A549 (cell line): ENCODE measurements around the gene RCAN2. TPM values are rescaled to one million over a fixed set of nuclear protein-coding genes. Genes with fewer than 3 reads are reported as not detected.

Experiments used
- ATAC-seq, 2 experiments: fragments of 200-7000 bp in 1 of 2; fragments of >200 bp in 1 of 2; cut with Nextera tagmentation in 1 of 2; cut with Tn5 transposase in 1 of 2; 3 replicates each; pipeline versions ENCODE4 v1.8.0 to v1.9.1; 2018 to 2020; ENCODE audit warnings: mild to moderate bottlenecking in 1 of 2, moderate library complexity in 1 of 2
- CTCF ChIA-PET: fragments of 300-600 bp; sonication (Branson Sonifier 250); formaldehyde crosslinking; extraction: SDS; loops from one replicate; lab custom pipeline; 2021; ENCODE audit warnings: antibody characterized with exemption, inconsistent platforms; lab: Yijun Ruan, JAX
- POLR2A ChIA-PET: fragments of 350-600 bp; formaldehyde crosslinking; extraction: SDS; loops from one replicate; lab custom pipeline; 2021; ENCODE audit warnings: antibody characterized with exemption, inconsistent platforms; lab: Yijun Ruan, JAX
- DNase-seq, 2 experiments: peaks; one replicate each; pipeline versions ENCODE4 v3.0.0 to v3.0.0-alpha.2; 2011 to 2016; ENCODE audit warnings: low read depth in 1 of 2, low spot score in 1 of 2
- FAIRE-seq: peaks from 2 replicates; lab custom pipeline; 2011; peaks lifted over from hg19 to GRCh38; lab: Jason Lieb, UNC
- H3K27ac ChIP-seq, 2 experiments: fragments of >200 bp; sonication (Bioruptor Twin); formaldehyde crosslinking; 3 replicates each; pipeline ENCODE4 v1.5.1; 2016 to 2017
- H3K4me1 ChIP-seq: fragments of >200 bp; sonication (Bioruptor Twin); formaldehyde crosslinking; 3 replicates; pipeline ENCODE4 v1.6.1; 2016
- H3K4me2 ChIP-seq: fragments of >200 bp; sonication (Bioruptor Twin); formaldehyde crosslinking; 3 replicates; pipeline ENCODE4 v1.6.1; 2016
- H3K4me3 ChIP-seq: fragments of >200 bp; sonication (Bioruptor Twin); formaldehyde crosslinking; 3 replicates; pipeline ENCODE4 v1.5.1; 2016
- H3K9me3 ChIP-seq: fragments of >200 bp; sonication (Bioruptor Twin); formaldehyde crosslinking; 3 replicates; pipeline ENCODE4 v1.6.1; 2016
- BHLHE40 ChIP-seq: IDR thresholded peaks from 2 replicates; pipeline ENCODE4 v1.6.1; 2012; ENCODE audit warnings: low read depth, low read length, inconsistent platforms
- CBX2 ChIP-seq: fragments of 200-600 bp; sonication (generic); IDR thresholded peaks from 2 replicates; pipeline ENCODE4 v1.6.1; 2016; ENCODE audit warnings: low read depth, mild to moderate bottlenecking, borderline replicate concordance
- CBX8 ChIP-seq: fragments of 200-600 bp; sonication (generic); IDR thresholded peaks from 2 replicates; pipeline ENCODE4 v1.6.1; 2016
- CHD2 ChIP-seq: fragments of 150-350 bp; IDR thresholded peaks from 2 replicates; pipeline ENCODE4 v1.6.1; 2014; ENCODE audit warnings: low read length; ENCODE audit not compliant: partially characterized antibody
- CHD4 ChIP-seq: fragments of 200-600 bp; sonication (generic); IDR thresholded peaks from 2 replicates; pipeline ENCODE4 v1.6.1; 2016; ENCODE audit warnings: antibody characterized with exemption, mild to moderate bottlenecking, borderline replicate concordance
- EHF ChIP-seq: fragments of 250-450 bp; sonication (Bioruptor Pico); IDR thresholded peaks from 2 replicates; pipeline ENCODE4 v1.5.0; 2020; ENCODE audit warnings: mild to moderate bottlenecking
- HEYL ChIP-seq: fragments of 250-450 bp; sonication (Bioruptor Pico); IDR thresholded peaks from 2 replicates; pipeline ENCODE4 v1.8.0; 2021; ENCODE audit warnings: mild to moderate bottlenecking, moderate library complexity
- HOXA7 ChIP-seq: fragments of 250-450 bp; sonication (Bioruptor Pico); IDR thresholded peaks from 2 replicates; pipeline ENCODE4 v1.5.0; 2020; ENCODE audit warnings: mild to moderate bottlenecking, moderate library complexity
- JUN ChIP-seq, 2 experiments: fragments of >200 bp; sonication (Bioruptor Twin); formaldehyde crosslinking; IDR thresholded peaks; 2 replicates in 1 of 2; 3 replicates in 1 of 2; pipeline ENCODE4 v1.6.1; 2016 to 2017
- MAZ ChIP-seq: fragments of 150-350 bp; IDR thresholded peaks from 2 replicates; pipeline ENCODE4 v1.6.1; 2014; ENCODE audit warnings: antibody characterized with exemption, low read depth, low read length, borderline replicate concordance
- NR3C1 ChIP-seq: fragments of >200 bp; sonication (Bioruptor Twin); formaldehyde crosslinking; IDR thresholded peaks from 3 replicates; pipeline ENCODE4 v1.6.1; 2017
- PHF8 ChIP-seq: fragments of 200-600 bp; sonication (generic); IDR thresholded peaks from 2 replicates; pipeline ENCODE4 v1.6.1; 2016; ENCODE audit warnings: low read depth, mild to moderate bottlenecking, antibody characterized with exemption, moderate library complexity, borderline replicate concordance
- RAD21 ChIP-seq, 2 experiments: fragments of >200 bp in 1 of 2; sonication (Bioruptor Twin) in 1 of 2; formaldehyde crosslinking in 1 of 2; IDR thresholded peaks in 1 of 2; conservative IDR thresholded peaks in 1 of 2; 2 replicates in 1 of 2; 3 replicates in 1 of 2; pipeline ENCODE4 v1.6.1; 2012 to 2018; ENCODE audit warnings: inconsistent platforms in 1 of 2
- RCOR1 ChIP-seq: fragments of 150-350 bp; IDR thresholded peaks from 2 replicates; pipeline ENCODE4 v1.6.1; 2014; ENCODE audit warnings: antibody characterized with exemption, low read length, low read depth
- TFCP2L1 ChIP-seq: fragments of 250-450 bp; sonication (Bioruptor Pico); IDR thresholded peaks from 2 replicates; pipeline ENCODE4 v1.5.0; 2021; ENCODE audit warnings: mild to moderate bottlenecking
- TP53 ChIP-seq: fragments of 250-450 bp; sonication (Bioruptor Pico); IDR thresholded peaks from 2 replicates; pipeline ENCODE4 v1.5.0; 2021; ENCODE audit warnings: mild to moderate bottlenecking, moderate library complexity
- ZNF302 ChIP-seq: fragments of 250-450 bp; sonication (Bioruptor Pico); IDR thresholded peaks from 2 replicates; pipeline ENCODE4 v1.9.0; 2021; ENCODE audit warnings: inconsistent platforms, mild to moderate bottlenecking, moderate library complexity
- WGBS: methylation state at CpG from one replicate; pipeline ENCODE4 v1.1.6; 2017; ENCODE audit errors: missing lambda C conversion rate; 5-methylcytosine and 5-hydroxymethylcytosine counted together
- polyA plus RNA-seq, 4 experiments: library from polyadenylated mRNA; depleted of rRNA in 3 of 4; stranded (reverse); fragments of >200 nt; fragmentation: RNase III in 1 of 4; extraction: RNeasy Plus Mini Kit Qiagen cat#74134 plus additional on column Dnase treatment in 1 of 4; gene quantifications; 2 replicates in 3 of 4; 3 replicates in 1 of 4; pipeline ENCODE4 v1.2.3, GENCODE V29; 2011 to 2017
- TF ChIP-seq, protein P1 (sequence below): fragments of >200 bp; sonication (Bioruptor Twin); formaldehyde crosslinking; IDR thresholded peaks from 3 replicates; pipeline ENCODE4 v1.6.1; 2016
- TF ChIP-seq, protein P2 (sequence below): fragments of 250-450 bp; sonication (Bioruptor Pico); IDR thresholded peaks from 2 replicates; pipeline ENCODE4 v1.5.0; 2021; ENCODE audit warnings: mild to moderate bottlenecking, moderate library complexity, borderline replicate concordance
- TF ChIP-seq, protein P3 (sequence below): IDR thresholded peaks from 2 replicates; pipeline ENCODE4 v1.6.1; 2012
- TF ChIP-seq, protein P4 (sequence below): fragments of >200 bp; sonication (Bioruptor Twin); formaldehyde crosslinking; IDR thresholded peaks from 3 replicates; pipeline ENCODE4 v1.5.1; 2016

Gene RCAN2
- polyA plus RNA-seq, 2 of the 4 experiments (the other 2 are of a cell fraction), result not detected

DNA sequence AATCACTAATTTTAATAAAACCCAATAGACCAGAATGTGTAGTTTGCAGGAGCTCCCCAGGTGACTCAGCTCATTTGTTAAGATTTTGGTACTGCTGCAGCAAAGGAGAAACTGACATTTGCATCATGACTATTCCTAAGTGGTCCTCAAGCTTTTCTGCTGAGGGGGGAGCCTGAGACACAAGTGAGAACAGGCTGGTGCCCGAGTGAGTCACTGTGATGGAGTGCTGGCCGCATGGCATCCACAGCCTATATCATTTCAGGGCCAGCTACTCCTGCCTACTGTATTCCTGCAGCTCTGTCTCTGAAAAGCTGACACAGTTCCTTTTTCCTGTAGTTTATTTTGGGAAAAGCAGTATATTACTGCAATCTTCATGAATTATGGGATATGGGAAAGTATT, 206.8 kb downstream of the RCAN2 start:
- no peak for ATAC-seq
- WGBS, result 25% methylated on average over 2 of the region's 2 CpGs
- POLR2A ChIA-PET, result no interaction called here

DNA sequence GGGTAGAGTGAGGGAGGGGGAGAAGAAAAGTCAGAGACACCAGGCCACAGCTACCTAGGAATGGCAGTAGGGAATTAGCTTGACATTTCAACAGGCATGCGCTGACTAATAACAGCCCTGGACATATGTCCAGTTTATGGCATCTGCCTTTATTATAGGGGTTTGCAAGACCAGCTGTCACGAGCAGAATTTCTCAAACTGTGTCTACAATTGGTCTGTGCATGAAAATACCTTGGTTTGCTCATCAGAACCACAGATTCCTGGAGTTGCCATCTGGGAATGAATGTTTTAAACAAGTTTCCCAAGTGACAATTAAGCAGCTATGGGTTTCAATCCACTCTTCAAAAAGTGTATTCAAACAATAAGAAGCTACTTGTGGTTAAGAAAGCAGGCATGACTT, 210.1 kb downstream of the RCAN2 start:
- no peak for DNase-seq
- ATAC-seq, result no peak
- CTCF ChIA-PET, result no interaction called here
- Histone ChIP-seq H3K27ac (no peak overlapping the region), H3K4me3 (no peak overlapping the region), H3K4me2 (no peak overlapping the region), H3K4me1 (no peaks in the 10 kb centered on the region), H3K9me3 (no peaks in the 10 kb centered on the region)
- no peak for FAIRE-seq
- 44% methylated on average over 2 of the region's 2 CpGs for WGBS
- POLR2A ChIA-PET, result no interaction called here
- TF ChIP-seq CBX2 (no peak), EHF (CRISPR knock-in tag) (no peak), RCOR1 (no peak), TP53 (no peak), BHLHE40 (no peak), TFCP2L1 (CRISPR knock-in tag) (no peak)
- TF ChIP-seq, protein P1, sequence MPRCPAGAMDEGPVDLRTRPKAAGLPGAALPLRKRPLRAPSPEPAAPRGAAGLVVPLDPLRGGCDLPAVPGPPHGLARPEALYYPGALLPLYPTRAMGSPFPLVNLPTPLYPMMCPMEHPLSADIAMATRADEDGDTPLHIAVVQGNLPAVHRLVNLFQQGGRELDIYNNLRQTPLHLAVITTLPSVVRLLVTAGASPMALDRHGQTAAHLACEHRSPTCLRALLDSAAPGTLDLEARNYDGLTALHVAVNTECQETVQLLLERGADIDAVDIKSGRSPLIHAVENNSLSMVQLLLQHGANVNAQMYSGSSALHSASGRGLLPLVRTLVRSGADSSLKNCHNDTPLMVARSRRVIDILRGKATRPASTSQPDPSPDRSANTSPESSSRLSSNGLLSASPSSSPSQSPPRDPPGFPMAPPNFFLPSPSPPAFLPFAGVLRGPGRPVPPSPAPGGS, result no peak
- TF ChIP-seq, protein P2, sequence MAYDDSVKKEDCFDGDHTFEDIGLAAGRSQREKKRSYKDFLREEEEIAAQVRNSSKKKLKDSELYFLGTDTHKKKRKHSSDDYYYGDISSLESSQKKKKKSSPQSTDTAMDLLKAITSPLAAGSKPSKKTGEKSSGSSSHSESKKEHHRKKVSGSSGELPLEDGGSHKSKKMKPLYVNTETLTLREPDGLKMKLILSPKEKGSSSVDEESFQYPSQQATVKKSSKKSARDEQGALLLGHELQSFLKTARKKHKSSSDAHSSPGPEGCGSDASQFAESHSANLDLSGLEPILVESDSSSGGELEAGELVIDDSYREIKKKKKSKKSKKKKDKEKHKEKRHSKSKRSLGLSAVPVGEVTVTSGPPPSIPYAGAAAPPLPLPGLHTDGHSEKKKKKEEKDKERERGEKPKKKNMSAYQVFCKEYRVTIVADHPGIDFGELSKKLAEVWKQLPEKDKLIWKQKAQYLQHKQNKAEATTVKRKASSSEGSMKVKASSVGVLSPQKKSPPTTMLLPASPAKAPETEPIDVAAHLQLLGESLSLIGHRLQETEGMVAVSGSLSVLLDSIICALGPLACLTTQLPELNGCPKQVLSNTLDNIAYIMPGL (CRISPR knock-in tag), result no peak
- TF ChIP-seq, protein P3, sequence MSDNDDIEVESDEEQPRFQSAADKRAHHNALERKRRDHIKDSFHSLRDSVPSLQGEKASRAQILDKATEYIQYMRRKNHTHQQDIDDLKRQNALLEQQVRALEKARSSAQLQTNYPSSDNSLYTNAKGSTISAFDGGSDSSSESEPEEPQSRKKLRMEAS, result no peak
- TF ChIP-seq, protein P4, sequence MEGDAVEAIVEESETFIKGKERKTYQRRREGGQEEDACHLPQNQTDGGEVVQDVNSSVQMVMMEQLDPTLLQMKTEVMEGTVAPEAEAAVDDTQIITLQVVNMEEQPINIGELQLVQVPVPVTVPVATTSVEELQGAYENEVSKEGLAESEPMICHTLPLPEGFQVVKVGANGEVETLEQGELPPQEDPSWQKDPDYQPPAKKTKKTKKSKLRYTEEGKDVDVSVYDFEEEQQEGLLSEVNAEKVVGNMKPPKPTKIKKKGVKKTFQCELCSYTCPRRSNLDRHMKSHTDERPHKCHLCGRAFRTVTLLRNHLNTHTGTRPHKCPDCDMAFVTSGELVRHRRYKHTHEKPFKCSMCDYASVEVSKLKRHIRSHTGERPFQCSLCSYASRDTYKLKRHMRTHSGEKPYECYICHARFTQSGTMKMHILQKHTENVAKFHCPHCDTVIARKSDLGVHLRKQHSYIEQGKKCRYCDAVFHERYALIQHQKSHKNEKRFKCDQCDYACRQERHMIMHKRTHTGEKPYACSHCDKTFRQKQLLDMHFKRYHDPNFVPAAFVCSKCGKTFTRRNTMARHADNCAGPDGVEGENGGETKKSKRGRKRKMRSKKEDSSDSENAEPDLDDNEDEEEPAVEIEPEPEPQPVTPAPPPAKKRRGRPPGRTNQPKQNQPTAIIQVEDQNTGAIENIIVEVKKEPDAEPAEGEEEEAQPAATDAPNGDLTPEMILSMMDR, result no peak

More for the DNA sequence above, 206.8 kb downstream of the RCAN2 start:
- TF ChIP-seq JUN (IDR thresholded peaks at IDR 0.05) (no peak), CHD2 (no peak), RCOR1 (no peak), HOXA7 (CRISPR knock-in tag) (no peak)
- TF ChIP-seq, protein P2 (CRISPR knock-in tag), result no peak
- Histone ChIP-seq H3K27ac (no peak overlapping the region), H3K4me3 (no peak overlapping the region), H3K9me3 (no peaks in the 10 kb centered on the region), H3K4me2 (no peak overlapping the region), H3K4me1 (no peaks in the 10 kb centered on the region)
- DNase-seq, result no peak
- no peak for FAIRE-seq
- CTCF ChIA-PET, result no interaction called here

DNA sequence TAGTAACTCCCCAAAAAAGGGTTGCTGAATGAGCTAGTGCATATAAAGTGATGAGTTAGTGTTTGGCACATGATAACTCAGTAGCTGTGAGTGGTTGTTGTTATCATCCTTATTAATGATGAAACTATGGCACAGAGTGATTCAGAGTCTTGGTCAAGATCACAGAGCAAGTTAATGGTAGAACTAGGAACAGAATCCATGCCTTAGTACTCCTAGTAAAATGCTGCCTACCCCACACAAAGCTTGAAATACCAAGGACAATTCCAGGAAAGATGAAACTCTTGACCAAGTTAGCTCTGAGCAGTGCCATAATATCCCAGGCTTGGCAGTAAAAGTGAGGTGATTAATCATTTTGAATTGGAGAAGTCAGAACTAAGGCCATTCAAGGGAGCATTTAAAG, 211.4 kb downstream of the RCAN2 start:
- H3K4me3 ChIP-seq, result no peak overlapping the region
- no peaks in the 10 kb centered on the region for H3K4me1 ChIP-seq
- DNase-seq, result no peak
- TF ChIP-seq MAZ, result no peak
- TF ChIP-seq CBX8, result no peak
- TF ChIP-seq, protein P4, result no peak
- TF ChIP-seq ZNF302 (CRISPR knock-in tag), result no peak
- TF ChIP-seq NR3C1, result no peak
- TF ChIP-seq, protein P3, result no peak
- TF ChIP-seq PHF8, result no peak
- TF ChIP-seq CHD4, result no peak
- TF ChIP-seq HEYL, result no peak
- TF ChIP-seq CHD2, result no peak
- TF ChIP-seq RAD21 (conservative IDR thresholded peaks at IDR 0.05 in 1 of 2, IDR thresholded peaks at IDR 0.05 in 1 of 2), result no peak
- no peak for TF ChIP-seq RCOR1
- ATAC-seq, result no peak
- ChIA-PET POLR2A (no interaction called here), CTCF (no interaction called here)
- no peaks in the 10 kb centered on the region for H3K9me3 ChIP-seq
- H3K27ac ChIP-seq, result no peak overlapping the region
- H3K4me2 ChIP-seq, result no peak overlapping the region
- FAIRE-seq, result no peak
